ENCODE results near the gene B3GNT3.

Gene B3GNT3

DNA sequence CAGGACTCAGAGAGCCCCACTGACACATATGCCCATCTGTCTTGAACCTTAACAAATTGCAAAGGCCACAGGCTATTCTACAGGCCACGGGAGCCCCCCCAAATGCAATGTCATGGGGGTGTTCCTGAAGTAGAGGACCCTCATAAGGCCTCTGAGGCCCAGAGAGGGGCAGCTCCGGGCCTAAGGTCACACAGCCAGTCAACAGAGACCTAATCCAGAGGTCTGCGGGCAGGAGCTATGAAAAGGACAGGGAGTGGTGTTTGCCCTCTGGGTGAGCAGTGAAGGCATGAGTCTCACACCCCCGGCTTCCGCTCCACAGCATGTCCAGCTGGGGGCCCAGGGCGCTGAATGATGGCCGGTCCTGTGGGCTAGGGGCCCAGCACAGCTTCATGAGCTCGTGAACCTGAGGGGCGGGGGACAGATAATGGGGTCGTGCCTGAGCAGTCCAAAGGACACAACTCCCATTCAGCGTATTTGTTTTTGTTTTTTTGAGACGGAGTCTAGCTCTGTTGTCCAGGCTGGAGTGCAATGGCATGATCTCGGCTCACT is 31.6 kb downstream of the B3GNT3 start:
- no peak for ATAC-seq (ENCODE audit: low read depth)
- no peak for DNase-seq (ENCODE audit: low spot score in 2 of 2)

DNA sequence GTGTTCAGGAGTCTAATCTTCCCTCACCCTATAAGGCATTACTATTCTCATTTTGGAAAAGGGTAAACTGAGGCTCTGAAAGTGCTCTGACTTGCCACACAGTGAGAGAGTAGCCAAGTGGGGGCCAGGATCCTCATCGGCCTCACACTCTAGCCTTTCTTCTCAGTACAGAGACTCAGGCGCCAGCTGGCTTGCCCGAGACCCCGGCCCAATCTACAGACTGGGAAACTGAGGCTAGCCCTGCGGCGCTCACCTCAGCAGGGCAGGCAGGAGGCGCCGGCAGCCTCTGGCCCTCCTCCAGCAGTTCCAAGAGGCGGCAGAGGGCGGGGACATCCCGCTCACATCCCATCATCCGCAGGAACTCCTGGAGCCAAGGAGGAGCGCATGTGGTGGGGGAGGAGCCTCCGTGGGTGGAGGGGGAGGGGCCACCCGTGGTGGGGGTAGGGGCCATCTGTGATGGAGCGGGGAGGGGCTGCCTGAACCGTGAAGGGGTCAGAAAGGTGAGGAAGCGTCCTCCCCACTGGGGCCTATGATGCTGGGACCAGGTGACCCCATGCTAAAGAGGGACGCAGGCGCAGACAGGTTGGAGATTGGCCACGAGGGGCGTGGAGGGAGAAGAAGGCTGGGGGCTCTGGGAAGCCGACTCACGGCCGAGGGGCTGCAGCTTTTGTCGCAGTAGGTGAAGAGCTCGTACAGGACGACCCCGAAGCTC is 35.1 kb downstream of the B3GNT3 start:
- DNase-seq (ENCODE audit: low spot score in 2 of 2) = no peak
- peaks cover 27% of the 10 kb centered on the region for H3K36me3 Mint-ChIP-seq
- no peak overlapping the region for H3K4me3 Mint-ChIP-seq
- H3K27ac Mint-ChIP-seq = peak overlapping the region; percentile 43
- H3K27me3 Mint-ChIP-seq = no peaks in the 10 kb centered on the region
- peaks cover 4% of the 10 kb centered on the region for H3K4me1 Mint-ChIP-seq
- no peak for ATAC-seq (ENCODE audit: low read depth)
- H3K9me3 Mint-ChIP-seq = peaks cover 4% of the 10 kb centered on the region

More for the DNA sequence above, 31.6 kb downstream of the B3GNT3 start:
- H3K4me1 Mint-ChIP-seq = peaks cover 4% of the 10 kb centered on the region
- H3K36me3 Mint-ChIP-seq = peaks cover 26% of the 10 kb centered on the region
- H3K27ac Mint-ChIP-seq = no peak overlapping the region
- no peak overlapping the region for H3K4me3 Mint-ChIP-seq
- H3K9me3 Mint-ChIP-seq = peaks cover 4% of the 10 kb centered on the region
- H3K27me3 Mint-ChIP-seq = no peaks in the 10 kb centered on the region

DNA sequence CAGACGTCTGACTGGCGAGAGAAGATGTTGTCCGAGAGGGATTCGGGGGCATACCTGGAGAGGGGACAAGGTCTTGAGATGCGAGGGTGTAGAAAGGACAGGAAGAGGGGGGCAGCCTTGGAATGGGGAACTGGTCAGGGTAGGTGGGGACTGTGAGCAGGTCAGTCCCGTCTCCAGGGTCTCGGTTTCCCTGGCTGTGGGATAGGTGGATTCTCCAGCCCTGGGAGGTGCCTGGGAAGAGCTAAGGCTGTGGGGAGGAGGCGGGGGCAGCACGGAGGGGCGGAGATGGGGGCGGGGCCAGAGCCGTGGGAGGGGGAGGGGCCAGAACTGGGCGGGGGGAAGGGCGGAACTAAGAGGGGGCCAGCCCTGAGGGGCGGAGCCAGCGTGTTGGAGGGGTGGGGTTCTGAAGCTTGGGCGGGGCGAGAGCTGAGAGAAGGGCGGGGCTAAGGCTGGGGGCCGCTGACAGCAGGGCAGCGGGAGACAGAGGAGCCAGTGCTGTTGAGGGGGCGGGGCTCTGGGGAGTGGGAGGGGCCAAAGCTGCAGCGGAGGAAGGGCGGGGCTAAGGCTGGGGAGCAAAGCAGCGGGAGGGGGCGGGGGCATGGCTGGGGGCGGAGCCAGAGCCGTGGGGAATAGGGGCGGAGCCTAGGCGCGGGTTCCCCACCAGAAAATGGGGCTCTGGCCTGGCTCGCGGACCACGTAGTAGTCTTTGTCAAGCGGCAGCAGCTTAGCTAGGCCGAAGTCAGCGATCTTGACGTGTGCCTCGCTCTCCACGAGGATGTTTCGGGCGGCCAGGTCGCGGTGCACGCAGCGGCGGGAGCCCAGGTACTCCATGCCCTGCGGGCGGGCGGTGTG is 35.9 kb downstream of the B3GNT3 start:
- peak overlapping the region; percentile 43 for H3K27ac Mint-ChIP-seq
- ATAC-seq (ENCODE audit: low read depth) (peak; percentile 70), DNase-seq (ENCODE audit: low spot score in 2 of 2) (no peak)
- H3K36me3 Mint-ChIP-seq = peaks cover 31% of the 10 kb centered on the region
- H3K27me3 Mint-ChIP-seq = no peaks in the 10 kb centered on the region
- H3K9me3 Mint-ChIP-seq = peaks cover 4% of the 10 kb centered on the region
- no peak overlapping the region for H3K4me3 Mint-ChIP-seq
- H3K4me1 Mint-ChIP-seq = peaks cover 8% of the 10 kb centered on the region

DNA sequence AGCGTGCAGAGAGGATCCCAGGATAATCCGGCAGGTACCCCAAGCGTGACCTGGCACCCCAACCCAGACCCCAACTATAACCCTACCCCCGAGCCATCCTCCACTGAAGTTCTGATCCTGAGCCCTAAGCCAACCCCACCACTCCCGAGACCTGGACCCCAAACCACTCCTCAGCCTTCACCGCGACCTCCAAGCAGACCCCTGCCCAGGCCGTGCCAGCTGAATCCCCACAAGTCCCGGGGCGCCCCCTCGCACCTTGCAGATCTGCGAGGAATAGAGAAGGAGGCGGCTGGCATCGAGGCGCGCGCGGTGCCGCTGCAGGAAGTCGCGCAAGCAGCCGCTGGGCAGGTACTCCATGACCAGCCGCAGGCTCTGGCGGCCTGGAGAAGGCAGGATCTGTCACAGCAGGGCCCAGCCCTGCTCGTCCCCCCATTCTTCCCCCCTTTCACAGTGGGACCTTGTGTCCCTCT is 36.5 kb downstream of the B3GNT3 start:
- no peak for ATAC-seq (ENCODE audit: low read depth)
- no peak for DNase-seq (ENCODE audit: low spot score in 2 of 2)
- Mint-ChIP-seq H3K36me3 (peaks cover 33% of the 10 kb centered on the region), H3K4me3 (no peak overlapping the region), H3K9me3 (peaks cover 4% of the 10 kb centered on the region), H3K27me3 (no peaks in the 10 kb centered on the region), H3K27ac (no peak overlapping the region), H3K4me1 (peaks cover 8% of the 10 kb centered on the region)

DNA sequence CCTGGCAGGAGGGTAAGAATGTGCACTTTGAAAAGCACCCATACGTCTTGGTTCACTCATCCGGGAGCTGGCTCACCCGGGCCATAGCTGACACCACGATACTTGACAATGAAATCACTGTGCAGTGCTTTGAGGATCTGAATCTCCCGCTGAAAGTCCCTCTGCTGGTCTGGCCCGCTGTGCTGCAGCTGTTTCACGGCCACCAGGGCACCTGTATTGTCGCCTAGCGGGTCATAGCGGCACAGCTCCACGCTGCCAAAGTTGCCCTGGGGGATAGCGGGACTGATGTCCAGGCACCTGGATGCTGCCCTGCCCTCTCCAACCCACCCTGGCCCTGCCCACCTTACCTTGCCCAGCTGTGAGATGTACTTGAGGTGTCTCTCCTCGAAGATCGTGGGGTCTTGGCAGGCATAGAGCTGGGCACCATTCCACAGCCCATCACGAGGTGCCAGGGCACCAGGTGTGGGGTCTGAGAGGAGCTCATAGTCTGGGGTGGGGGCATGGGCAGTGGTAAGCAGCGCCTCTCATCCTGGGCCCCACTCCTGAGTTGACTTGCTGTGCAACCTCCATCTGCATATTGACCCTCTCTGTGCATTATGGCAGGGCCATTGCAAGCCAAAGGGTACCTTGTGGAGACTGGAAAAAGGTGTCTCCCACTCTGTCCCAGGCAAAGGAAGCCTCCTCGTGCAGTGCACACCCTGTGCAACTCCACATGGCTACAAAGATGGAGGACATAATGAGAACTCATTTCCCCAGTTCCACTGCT is 37.7 kb downstream of the B3GNT3 start:
- Mint-ChIP-seq H3K36me3 (peaks cover 34% of the 10 kb centered on the region), H3K4me3 (no peak overlapping the region), H3K27me3 (no peaks in the 10 kb centered on the region), H3K27ac (no peak overlapping the region), H3K9me3 (peaks cover 4% of the 10 kb centered on the region), H3K4me1 (peaks cover 8% of the 10 kb centered on the region)
- ATAC-seq (ENCODE audit: low read depth) (no peak), DNase-seq (ENCODE audit: low spot score in 2 of 2) (no peak)

DNA sequence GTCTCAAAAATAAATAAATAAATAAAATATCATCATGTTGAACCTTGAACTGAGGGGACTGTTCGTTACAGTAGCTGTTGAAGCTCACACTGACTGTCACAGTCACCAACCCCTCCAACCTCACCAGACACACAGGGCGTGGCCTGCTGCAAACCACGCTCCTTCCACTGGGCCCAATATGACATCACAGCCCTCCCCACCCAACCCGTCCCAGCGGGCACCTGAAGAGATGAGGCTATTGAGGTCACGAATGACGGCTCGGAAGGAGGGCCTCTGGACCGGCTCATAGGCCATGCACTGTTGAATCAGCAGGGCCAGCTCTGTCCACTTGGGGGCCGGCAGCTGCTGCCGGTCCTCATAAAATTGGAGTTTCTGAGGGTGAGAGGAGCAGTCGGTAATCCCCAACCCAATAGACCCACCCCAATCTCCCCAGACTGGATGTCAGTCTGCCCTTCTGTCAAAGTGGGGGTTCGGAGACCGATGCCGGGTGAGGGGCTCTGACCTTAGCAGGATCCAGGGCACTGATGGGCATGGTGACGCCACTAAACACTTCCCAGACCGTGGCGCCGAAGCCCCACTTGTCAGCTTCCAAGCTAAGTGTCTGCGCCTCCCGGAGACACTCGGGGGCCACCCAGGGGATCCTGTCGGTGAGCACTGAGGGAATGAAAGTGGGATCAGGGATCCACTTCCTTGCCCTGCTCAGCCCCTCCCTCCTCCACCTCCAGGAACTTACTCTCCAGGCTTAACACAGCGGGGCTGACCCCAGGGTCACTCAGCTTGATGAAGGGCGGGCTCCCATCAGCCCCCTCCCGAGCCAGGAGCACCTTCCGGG is 39.6 kb downstream of the B3GNT3 start:
- H3K27ac Mint-ChIP-seq = no peak overlapping the region
- H3K27me3 Mint-ChIP-seq = no peaks in the 10 kb centered on the region
- peaks cover 4% of the 10 kb centered on the region for H3K9me3 Mint-ChIP-seq
- DNase-seq (ENCODE audit: low spot score in 2 of 2) (no peak), ATAC-seq (ENCODE audit: low read depth) (no peak)
- no peak overlapping the region for H3K4me3 Mint-ChIP-seq
- peaks cover 8% of the 10 kb centered on the region for H3K4me1 Mint-ChIP-seq
- peaks cover 33% of the 10 kb centered on the region for H3K36me3 Mint-ChIP-seq

DNA sequence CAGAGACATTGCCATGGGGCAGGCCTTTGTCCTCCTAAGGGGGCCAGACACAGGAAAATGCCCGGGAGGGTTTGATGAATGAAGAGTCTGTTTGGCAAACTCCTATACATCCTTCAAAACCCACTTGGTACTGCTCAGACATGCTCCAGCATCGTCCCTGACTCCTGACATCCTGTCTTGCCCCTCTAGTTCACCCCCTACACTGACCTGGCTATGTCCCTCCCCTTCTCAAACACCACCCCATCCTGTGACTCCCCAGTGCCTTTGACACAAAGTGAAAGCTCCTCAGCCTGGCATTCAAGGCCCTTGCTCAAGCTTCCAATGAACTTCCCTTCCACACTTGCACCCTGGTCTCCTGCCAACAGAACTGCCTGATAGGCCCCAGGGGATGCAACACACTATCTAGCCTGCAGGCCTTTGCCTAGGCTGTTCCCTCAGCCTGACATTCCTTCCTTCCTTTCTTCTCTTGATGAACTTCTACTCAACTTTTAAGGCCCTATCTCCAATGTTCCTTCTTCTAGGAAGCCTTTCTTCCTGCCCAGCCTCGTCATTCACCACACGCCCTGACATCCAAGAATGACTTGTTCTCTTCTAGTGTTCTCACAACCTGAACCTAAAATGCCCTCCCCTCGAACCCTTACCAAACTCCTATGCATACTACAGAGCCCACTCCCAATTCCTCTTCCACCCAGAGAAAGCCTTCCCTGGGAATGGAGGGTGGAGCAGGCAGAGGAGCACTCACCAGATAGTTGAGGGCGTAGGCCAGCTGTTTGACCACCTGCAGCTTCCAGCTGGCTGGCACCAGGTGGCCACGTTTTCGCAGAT is 40.5 kb downstream of the B3GNT3 start:
- H3K4me1 Mint-ChIP-seq = peaks cover 6% of the 10 kb centered on the region
- H3K27ac Mint-ChIP-seq = peak overlapping the region; percentile 11
- ATAC-seq (ENCODE audit: low read depth) (no peak), DNase-seq (ENCODE audit: low spot score in 2 of 2) (no peak)
- peaks cover 2% of the 10 kb centered on the region for H3K9me3 Mint-ChIP-seq
- no peaks in the 10 kb centered on the region for H3K27me3 Mint-ChIP-seq
- H3K36me3 Mint-ChIP-seq = peaks cover 34% of the 10 kb centered on the region
- H3K4me3 Mint-ChIP-seq = no peak overlapping the region

DNA sequence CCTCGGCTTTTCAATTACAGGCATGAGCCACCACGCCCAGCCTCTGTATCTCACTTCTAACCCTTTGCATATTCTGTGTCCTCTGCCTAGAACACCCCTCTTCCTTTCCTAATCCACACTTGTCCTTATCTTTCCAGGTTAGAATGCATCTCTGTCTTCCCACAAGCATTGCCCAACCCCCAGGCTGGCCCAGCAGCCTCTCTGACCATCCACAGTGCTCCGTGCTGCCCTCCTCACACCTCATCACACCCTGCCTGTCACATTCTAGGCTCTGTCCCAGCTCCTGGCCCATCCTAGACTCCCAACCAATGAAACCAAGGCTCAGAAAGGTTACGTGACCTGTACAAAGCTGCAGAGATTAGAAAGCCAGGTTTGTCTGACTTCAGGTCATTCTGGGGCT is 41.6 kb downstream of the B3GNT3 start:
- Mint-ChIP-seq H3K27me3 (no peaks in the 10 kb centered on the region), H3K36me3 (peaks cover 35% of the 10 kb centered on the region), H3K27ac (peak overlapping the region; percentile 86), H3K4me3 (no peak overlapping the region), H3K9me3 (no peaks in the 10 kb centered on the region), H3K4me1 (peaks cover 4% of the 10 kb centered on the region)
- DNase-seq (ENCODE audit: low spot score in 2 of 2) = no peak
- no peak for ATAC-seq (ENCODE audit: low read depth)

DNA sequence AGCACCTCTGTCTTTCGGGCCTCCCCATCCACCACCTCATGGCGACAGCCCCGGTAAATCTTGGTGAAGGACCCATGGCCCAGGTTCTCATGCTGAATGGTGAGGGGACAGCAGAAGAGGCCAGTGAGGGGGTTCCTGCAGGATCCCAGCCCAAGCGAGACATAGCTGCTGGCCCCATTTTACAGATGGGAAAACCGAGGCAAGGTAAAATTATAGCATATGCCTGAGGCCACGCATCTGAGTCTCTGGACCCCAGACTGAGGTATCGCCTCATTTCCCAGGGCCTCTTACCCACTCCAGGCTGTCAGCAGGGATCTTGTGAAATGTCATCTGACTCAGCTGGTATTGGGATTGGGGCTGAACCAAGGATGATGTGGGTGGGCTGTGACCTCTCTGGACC is 43.0 kb downstream of the B3GNT3 start:
- no peak overlapping the region for H3K4me3 Mint-ChIP-seq
- no peaks in the 10 kb centered on the region for H3K9me3 Mint-ChIP-seq
- peak overlapping the region; percentile 20 for H3K27ac Mint-ChIP-seq
- ATAC-seq (ENCODE audit: low read depth) (no peak), DNase-seq (ENCODE audit: low spot score in 2 of 2) (no peak)
- no peaks in the 10 kb centered on the region for H3K27me3 Mint-ChIP-seq
- H3K36me3 Mint-ChIP-seq = peaks cover 39% of the 10 kb centered on the region
- H3K4me1 Mint-ChIP-seq = peaks cover 4% of the 10 kb centered on the region

DNA sequence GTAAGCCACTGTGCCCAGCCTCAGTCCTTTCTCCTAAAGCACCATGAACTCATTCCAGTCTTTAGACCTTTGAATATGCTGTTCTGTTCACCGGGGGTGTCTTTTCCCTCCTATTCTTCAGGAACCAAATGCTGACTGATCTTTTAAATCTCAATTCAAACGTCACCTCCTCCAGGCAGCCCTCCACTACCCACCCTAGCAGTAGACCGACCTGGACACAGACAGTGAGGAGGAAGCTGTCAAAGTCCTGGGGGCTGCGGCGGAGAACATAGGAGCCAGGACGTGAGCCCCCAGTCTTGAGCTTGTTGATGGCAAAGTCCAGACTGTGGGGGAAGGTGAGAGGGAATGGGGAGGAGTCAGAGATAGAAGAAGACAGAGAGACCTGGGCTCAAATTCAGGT is 45.1 kb downstream of the B3GNT3 start:
- no peak for DNase-seq (ENCODE audit: low spot score in 2 of 2)
- Mint-ChIP-seq H3K27ac (no peak overlapping the region), H3K36me3 (peaks cover 41% of the 10 kb centered on the region), H3K27me3 (no peaks in the 10 kb centered on the region), H3K4me1 (peaks cover 12% of the 10 kb centered on the region), H3K9me3 (no peaks in the 10 kb centered on the region), H3K4me3 (no peak overlapping the region)
- no peak for ATAC-seq (ENCODE audit: low read depth)

DNA sequence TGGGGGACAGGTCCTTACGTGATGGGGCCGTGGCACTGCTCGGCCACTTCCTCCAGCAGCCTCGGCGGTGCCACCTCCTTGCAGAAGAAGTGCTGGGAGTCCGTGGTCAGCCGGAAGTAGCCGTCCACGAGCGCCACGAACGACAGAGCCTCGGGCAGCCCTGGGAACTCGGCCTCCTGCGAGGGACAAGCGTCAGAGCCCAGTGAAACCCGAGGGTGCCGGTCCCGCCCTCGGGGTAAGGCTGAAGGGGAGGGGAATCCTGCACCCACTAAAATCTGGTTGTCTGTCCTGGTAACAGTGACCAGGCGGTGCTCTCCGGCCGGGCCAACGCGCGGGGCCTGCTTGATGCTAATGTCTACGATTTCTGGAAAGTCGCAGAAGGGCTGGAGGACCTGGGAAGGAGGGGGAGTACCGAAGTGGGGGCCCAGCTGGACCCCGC is 46.5 kb downstream of the B3GNT3 start:
- peaks cover 31% of the 10 kb centered on the region for H3K36me3 Mint-ChIP-seq
- no peak overlapping the region for H3K4me3 Mint-ChIP-seq
- H3K27ac Mint-ChIP-seq = no peak overlapping the region
- no peaks in the 10 kb centered on the region for H3K27me3 Mint-ChIP-seq
- no peaks in the 10 kb centered on the region for H3K9me3 Mint-ChIP-seq
- ATAC-seq (ENCODE audit: low read depth) (no peak), DNase-seq (ENCODE audit: low spot score in 2 of 2) (no peak)
- H3K4me1 Mint-ChIP-seq = peaks cover 16% of the 10 kb centered on the region

DNA sequence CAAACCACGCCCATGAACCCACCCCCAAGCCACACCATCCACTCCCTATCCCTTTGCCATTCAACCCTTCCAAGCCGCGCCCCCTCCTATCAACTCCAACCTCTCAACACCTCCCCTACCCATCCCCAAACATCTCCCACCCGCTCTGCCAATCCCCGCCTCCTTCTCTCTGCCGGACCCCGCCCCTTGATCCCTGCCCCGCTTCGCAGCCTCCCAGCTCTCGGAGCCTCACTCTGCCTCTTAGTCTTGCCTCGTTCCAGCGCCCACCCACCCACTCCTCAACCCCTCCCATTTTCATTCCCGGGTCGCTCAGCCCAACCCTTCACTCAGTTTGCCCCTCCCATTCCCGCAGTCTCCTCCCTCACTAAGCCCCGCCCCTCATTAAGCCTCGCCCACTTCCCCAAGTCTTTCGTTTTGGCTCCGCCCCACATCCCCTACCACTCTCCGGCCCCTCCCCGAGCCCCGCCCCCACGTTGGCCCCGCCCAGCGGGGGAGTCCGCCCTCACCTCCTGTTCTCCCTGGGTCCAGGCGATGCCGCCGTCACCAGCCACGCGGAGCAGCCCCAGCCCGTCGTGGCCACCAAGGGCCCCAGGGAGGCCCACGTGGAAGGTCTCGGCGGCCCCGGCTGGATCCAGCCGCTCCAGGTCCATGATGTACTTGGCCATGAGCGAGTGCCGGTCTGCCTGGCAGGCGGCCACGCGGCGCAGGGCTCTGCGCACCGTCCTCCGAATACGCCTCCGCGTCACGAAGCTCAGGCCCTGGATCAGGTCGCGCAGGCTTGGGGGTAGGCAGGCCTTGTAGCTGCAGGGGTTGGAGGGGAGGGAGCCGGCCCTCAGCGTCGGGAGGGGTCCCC is 47.1 kb downstream of the B3GNT3 start:
- DNase-seq (ENCODE audit: low spot score in 2 of 2) (no peak), ATAC-seq (ENCODE audit: low read depth) (peak; percentile 45)
- H3K4me3 Mint-ChIP-seq = no peak overlapping the region
- H3K4me1 Mint-ChIP-seq = peaks cover 16% of the 10 kb centered on the region
- no peaks in the 10 kb centered on the region for H3K9me3 Mint-ChIP-seq
- no peaks in the 10 kb centered on the region for H3K27me3 Mint-ChIP-seq
- peaks cover 27% of the 10 kb centered on the region for H3K36me3 Mint-ChIP-seq
- no peak overlapping the region for H3K27ac Mint-ChIP-seq
